HepG2 (cell line): ENCODE data around the gene ZNF433. TPM values are rescaled to one million over a fixed set of nuclear protein-coding genes. Genes with fewer than 3 reads are reported as not detected.
A peak's percentile ranks its signal among the peaks of the same experiment; 100 is the strongest.

Experiments used
- EED ChIP-seq: sonication (generic); formaldehyde crosslinking; IDR thresholded peaks from 2 replicates; pipeline ENCODE4 v1.5.0; 2020; ENCODE audit warnings: mild to moderate bottlenecking, missing genetic modification reagents
- FOXK1 ChIP-seq: sonication (generic); formaldehyde crosslinking; IDR thresholded peaks from 2 replicates; pipeline ENCODE4 v1.4.0; 2020; ENCODE audit warnings: low read depth, missing genetic modification reagents, borderline replicate concordance
- HDAC1 ChIP-seq: sonication (generic); formaldehyde crosslinking; IDR thresholded peaks from 2 replicates; pipeline ENCODE4 v1.5.1; 2020; ENCODE audit warnings: mild to moderate bottlenecking, missing genetic modification reagents
- MAZ ChIP-seq, 2 experiments: sonication (generic) in 1 of 2; formaldehyde crosslinking in 1 of 2; IDR thresholded peaks; 2 replicates each; pipeline versions ENCODE4 v1.5.0 to v1.6.1; 2012 to 2020; ENCODE audit warnings: low read depth in 2 of 2, mild to moderate bottlenecking in 2 of 2, borderline replicate concordance in 1 of 2, improper control_type of control experiment in 1 of 2, low read length in 1 of 2, missing genetic modification reagents in 1 of 2, moderate library complexity in 1 of 2
- MIER2 ChIP-seq: IDR thresholded peaks from 2 replicates; pipeline ENCODE4 v1.6.1; 2016; ENCODE audit warnings: missing biosample characterization, missing genetic modification reagents
- PHF20 ChIP-seq: sonication (generic); formaldehyde crosslinking; IDR thresholded peaks from 2 replicates; pipeline ENCODE4 v1.5.0; 2020; ENCODE audit warnings: mild to moderate bottlenecking, missing genetic modification reagents
- PHF21A ChIP-seq: sonication (generic); formaldehyde crosslinking; IDR thresholded peaks from 2 replicates; pipeline ENCODE4 v1.5.0; 2020; ENCODE audit warnings: mild to moderate bottlenecking, missing genetic modification reagents
- SOX6 ChIP-seq, 2 experiments: fragments of 450-650 bp in 1 of 2; sonication (generic) in 1 of 2; formaldehyde crosslinking in 1 of 2; IDR thresholded peaks; 2 replicates each; pipeline versions ENCODE4 v1.4.0 to v1.6.1; 2017 to 2020; ENCODE audit warnings: antibody characterized with exemption in 1 of 2, mild to moderate bottlenecking in 1 of 2, missing genetic modification reagents in 1 of 2
- YEATS4 ChIP-seq: sonication (generic); formaldehyde crosslinking; IDR thresholded peaks from 2 replicates; pipeline ENCODE4 v1.4.0; 2020; ENCODE audit warnings: missing genetic modification reagents, borderline replicate concordance
- ZBTB3 ChIP-seq: sonication (generic); formaldehyde crosslinking; IDR thresholded peaks from 2 replicates; pipeline ENCODE4 v1.4.0; 2020; ENCODE audit warnings: low read depth, mild to moderate bottlenecking, moderate library complexity, missing genetic modification reagents, borderline replicate concordance
- ZBTB38 ChIP-seq: sonication (generic); formaldehyde crosslinking; IDR thresholded peaks from 2 replicates; pipeline ENCODE4 v1.5.1; 2020; ENCODE audit warnings: mild to moderate bottlenecking, missing genetic modification reagents
- ZNF263 ChIP-seq: sonication (generic); formaldehyde crosslinking; IDR thresholded peaks from 2 replicates; pipeline ENCODE4 v1.4.0; 2020; ENCODE audit warnings: missing genetic modification reagents
- ZNF34 ChIP-seq: sonication (generic); formaldehyde crosslinking; IDR thresholded peaks from 2 replicates; pipeline ENCODE4 v1.4.0; 2020; ENCODE audit warnings: mild to moderate bottlenecking, missing genetic modification reagents, borderline replicate concordance
- ZSCAN20 ChIP-seq: sonication (generic); formaldehyde crosslinking; IDR thresholded peaks from 2 replicates; pipeline ENCODE4 v1.4.0; 2020; ENCODE audit warnings: missing genetic modification reagents, mild to moderate bottlenecking, borderline replicate concordance
- polyA plus RNA-seq, 8 experiments: library from polyadenylated mRNA; depleted of rRNA in 3 of 8; stranded (reverse) in 7 of 8; unstranded in 1 of 8; fragments of >200 nt; fragmentation: Illumina TruSeq in 4 of 8; extraction: Trizol in 4 of 8; gene quantifications; 2 replicates each; pipeline versions ENCODE4 v1.2.1 to v1.2.3, GENCODE V29; 2011 to 2016; ENCODE audit warnings: low read depth in 4 of 8, missing spikeins in 1 of 8, mixed read lengths in 1 of 8; ENCODE audit not compliant: insufficient read depth in 1 of 8
- total RNA-seq, 5 experiments: library from RNA; depleted of rRNA; stranded (reverse); fragments of >200 nt; fragmentation: Illumina TruSeq; extraction: Trizol; gene quantifications; 2 replicates each; pipeline ENCODE4 v1.2.3, GENCODE V29; 2016; ENCODE audit warnings: low read depth in 1 of 5
- TF ChIP-seq, protein P1 (sequence below): sonication (generic); formaldehyde crosslinking; IDR thresholded peaks from 2 replicates; pipeline ENCODE4 v1.4.0; 2020; ENCODE audit warnings: missing genetic modification reagents
- TF ChIP-seq, protein P2 (sequence below): sonication (generic); formaldehyde crosslinking; IDR thresholded peaks from 2 replicates; pipeline ENCODE4 v1.4.0; 2020; ENCODE audit warnings: missing genetic modification reagents, borderline replicate concordance
- TF ChIP-seq, protein P3 (sequence below): sonication (generic); formaldehyde crosslinking; IDR thresholded peaks from 2 replicates; pipeline ENCODE4 v1.9.0; 2021; ENCODE audit warnings: missing genetic modification reagents, borderline replicate concordance

The ZNF433 gene
- total and polyA plus RNA-seq, 2 of the 13 experiments (the other 11 are each of a cell fraction or from before 2014, with no cell fraction given) = 1.8 to 4.9 TPM

DNA sequence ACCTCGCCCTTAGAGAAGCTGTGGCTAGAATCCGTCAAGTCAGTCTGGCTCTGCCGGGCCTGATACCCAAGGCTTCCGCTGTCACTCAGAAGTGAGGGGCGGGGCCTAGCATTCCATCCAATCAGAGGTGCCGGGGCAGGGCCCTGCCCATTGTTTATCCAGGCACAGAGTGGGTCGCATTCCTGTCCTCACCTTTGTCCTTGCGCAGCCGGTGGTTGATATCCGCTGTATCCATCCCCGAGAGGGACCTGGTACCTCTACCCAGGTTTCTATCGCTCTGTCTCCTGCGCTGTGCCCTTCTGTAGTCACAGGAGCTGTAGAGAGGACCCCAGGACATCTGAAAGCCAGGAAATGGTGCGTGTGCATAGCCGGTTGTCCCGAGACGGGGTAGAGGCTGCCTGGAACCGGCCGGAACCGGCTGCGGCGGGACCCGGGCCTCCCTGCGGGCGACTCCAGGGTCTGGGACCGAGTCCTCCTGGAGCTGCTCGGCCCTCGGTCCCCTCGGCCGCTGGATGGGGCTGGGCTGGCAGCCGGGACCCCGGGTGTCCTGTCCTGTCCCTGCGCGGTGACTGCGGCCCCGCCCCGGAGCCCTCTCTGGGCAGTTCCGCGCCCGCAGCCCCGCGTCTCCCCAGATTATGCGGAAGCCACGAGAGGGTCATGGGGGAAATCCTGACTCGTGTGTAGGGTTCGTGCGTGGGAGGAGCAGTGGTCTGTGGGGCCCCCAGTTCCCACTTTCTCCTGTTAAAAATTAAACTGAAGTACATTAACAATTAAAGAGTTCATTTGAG, 70.4 kb downstream of the ZNF433 start, which contains the start of gene ZNF763 (continued):
- no peak for TF ChIP-seq MAZ (IDR thresholded peaks at IDR 0.05; ENCODE audit: borderline replicate concordance, low read depth, low read length)
- no peak for TF ChIP-seq MAZ (CRISPR knock-in tag; IDR thresholded peaks at IDR 0.05; ENCODE audit: low read depth)
- TF ChIP-seq YEATS4 (CRISPR knock-in tag) = no peak
- TF ChIP-seq FOXK1 (CRISPR knock-in tag) = 0 out of 2 replicates have a peak, but pooled peaks have one; percentile 26
- TF ChIP-seq MIER2 = no peak
- no peak for TF ChIP-seq ZNF263 (CRISPR knock-in tag)
- TF ChIP-seq ZNF34 = no peak
- TF ChIP-seq HDAC1 (CRISPR knock-in tag) = peak; percentile 19; the same call in 1 of the 2 replicates
- TF ChIP-seq, protein P1, sequence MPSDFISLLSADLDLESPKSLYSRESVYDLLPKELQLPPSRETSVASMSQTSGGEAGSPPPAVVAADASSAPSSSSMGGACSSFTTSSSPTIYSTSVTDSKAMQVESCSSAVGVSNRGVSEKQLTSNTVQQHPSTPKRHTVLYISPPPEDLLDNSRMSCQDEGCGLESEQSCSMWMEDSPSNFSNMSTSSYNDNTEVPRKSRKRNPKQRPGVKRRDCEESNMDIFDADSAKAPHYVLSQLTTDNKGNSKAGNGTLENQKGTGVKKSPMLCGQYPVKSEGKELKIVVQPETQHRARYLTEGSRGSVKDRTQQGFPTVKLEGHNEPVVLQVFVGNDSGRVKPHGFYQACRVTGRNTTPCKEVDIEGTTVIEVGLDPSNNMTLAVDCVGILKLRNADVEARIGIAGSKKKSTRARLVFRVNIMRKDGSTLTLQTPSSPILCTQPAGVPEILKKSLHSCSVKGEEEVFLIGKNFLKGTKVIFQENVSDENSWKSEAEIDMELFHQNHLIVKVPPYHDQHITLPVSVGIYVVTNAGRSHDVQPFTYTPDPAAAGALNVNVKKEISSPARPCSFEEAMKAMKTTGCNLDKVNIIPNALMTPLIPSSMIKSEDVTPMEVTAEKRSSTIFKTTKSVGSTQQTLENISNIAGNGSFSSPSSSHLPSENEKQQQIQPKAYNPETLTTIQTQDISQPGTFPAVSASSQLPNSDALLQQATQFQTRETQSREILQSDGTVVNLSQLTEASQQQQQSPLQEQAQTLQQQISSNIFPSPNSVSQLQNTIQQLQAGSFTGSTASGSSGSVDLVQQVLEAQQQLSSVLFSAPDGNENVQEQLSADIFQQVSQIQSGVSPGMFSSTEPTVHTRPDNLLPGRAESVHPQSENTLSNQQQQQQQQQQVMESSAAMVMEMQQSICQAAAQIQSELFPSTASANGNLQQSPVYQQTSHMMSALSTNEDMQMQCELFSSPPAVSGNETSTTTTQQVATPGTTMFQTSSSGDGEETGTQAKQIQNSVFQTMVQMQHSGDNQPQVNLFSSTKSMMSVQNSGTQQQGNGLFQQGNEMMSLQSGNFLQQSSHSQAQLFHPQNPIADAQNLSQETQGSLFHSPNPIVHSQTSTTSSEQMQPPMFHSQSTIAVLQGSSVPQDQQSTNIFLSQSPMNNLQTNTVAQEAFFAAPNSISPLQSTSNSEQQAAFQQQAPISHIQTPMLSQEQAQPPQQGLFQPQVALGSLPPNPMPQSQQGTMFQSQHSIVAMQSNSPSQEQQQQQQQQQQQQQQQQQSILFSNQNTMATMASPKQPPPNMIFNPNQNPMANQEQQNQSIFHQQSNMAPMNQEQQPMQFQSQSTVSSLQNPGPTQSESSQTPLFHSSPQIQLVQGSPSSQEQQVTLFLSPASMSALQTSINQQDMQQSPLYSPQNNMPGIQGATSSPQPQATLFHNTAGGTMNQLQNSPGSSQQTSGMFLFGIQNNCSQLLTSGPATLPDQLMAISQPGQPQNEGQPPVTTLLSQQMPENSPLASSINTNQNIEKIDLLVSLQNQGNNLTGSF = no peak
- TF ChIP-seq PHF21A = no peak; the same call in 1 of the 2 replicates
- no peak for TF ChIP-seq PHF20
- no peak for TF ChIP-seq ZSCAN20
- no peak for TF ChIP-seq SOX6 (IDR thresholded peaks at IDR 0.05)
- TF ChIP-seq SOX6 (CRISPR knock-in tag; IDR thresholded peaks at IDR 0.05) = 0 out of 2 replicates have a peak, but pooled peaks have one; percentile 26
- TF ChIP-seq, protein P2, sequence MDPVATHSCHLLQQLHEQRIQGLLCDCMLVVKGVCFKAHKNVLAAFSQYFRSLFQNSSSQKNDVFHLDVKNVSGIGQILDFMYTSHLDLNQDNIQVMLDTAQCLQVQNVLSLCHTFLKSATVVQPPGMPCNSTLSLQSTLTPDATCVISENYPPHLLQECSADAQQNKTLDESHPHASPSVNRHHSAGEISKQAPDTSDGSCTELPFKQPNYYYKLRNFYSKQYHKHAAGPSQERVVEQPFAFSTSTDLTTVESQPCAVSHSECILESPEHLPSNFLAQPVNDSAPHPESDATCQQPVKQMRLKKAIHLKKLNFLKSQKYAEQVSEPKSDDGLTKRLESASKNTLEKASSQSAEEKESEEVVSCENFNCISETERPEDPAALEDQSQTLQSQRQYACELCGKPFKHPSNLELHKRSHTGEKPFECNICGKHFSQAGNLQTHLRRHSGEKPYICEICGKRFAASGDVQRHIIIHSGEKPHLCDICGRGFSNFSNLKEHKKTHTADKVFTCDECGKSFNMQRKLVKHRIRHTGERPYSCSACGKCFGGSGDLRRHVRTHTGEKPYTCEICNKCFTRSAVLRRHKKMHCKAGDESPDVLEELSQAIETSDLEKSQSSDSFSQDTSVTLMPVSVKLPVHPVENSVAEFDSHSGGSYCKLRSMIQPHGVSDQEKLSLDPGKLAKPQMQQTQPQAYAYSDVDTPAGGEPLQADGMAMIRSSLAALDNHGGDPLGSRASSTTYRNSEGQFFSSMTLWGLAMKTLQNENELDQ (CRISPR knock-in tag) = no peak
- TF ChIP-seq, protein P3, sequence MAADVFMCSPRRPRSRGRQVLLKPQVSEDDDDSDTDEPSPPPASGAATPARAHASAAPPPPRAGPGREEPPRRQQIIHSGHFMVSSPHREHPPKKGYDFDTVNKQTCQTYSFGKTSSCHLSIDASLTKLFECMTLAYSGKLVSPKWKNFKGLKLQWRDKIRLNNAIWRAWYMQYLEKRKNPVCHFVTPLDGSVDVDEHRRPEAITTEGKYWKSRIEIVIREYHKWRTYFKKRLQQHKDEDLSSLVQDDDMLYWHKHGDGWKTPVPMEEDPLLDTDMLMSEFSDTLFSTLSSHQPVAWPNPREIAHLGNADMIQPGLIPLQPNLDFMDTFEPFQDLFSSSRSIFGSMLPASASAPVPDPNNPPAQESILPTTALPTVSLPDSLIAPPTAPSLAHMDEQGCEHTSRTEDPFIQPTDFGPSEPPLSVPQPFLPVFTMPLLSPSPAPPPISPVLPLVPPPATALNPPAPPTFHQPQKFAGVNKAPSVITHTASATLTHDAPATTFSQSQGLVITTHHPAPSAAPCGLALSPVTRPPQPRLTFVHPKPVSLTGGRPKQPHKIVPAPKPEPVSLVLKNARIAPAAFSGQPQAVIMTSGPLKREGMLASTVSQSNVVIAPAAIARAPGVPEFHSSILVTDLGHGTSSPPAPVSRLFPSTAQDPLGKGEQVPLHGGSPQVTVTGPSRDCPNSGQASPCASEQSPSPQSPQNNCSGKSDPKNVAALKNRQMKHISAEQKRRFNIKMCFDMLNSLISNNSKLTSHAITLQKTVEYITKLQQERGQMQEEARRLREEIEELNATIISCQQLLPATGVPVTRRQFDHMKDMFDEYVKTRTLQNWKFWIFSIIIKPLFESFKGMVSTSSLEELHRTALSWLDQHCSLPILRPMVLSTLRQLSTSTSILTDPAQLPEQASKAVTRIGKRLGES (CRISPR knock-in tag) = no peak
- TF ChIP-seq ZBTB38 (CRISPR knock-in tag) = peak; percentile 72; the same call in 1 of the 2 replicates
- TF ChIP-seq ZBTB3 (CRISPR knock-in tag) = no peak
- 0 out of 2 replicates have a peak, but pooled peaks have one; percentile 7 for TF ChIP-seq EED (CRISPR knock-in tag)
